ENCODE results near the gene MTNR1A.

DNA sequence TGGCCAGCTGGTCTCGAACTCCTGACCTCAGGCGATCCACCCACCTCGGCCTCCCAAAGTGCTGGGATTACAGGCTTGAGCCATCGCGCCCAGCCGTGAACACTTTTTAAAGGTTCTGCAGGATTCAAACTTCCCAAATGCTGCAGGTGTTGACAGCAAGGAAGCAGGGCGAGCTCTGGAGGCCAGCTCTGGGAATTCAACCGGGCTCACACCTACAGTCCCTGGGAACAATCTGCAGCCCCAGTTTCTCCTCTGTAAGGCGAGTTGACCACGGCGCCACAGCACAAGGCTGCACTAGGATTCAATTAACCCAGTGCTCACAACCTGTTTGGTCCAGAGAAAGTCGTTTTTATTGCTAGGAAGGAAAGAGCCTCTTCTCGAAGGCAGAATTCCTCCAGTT lies 1.6 kb downstream of the MTNR1A start:
- TF ChIP-seq, protein P1, sequence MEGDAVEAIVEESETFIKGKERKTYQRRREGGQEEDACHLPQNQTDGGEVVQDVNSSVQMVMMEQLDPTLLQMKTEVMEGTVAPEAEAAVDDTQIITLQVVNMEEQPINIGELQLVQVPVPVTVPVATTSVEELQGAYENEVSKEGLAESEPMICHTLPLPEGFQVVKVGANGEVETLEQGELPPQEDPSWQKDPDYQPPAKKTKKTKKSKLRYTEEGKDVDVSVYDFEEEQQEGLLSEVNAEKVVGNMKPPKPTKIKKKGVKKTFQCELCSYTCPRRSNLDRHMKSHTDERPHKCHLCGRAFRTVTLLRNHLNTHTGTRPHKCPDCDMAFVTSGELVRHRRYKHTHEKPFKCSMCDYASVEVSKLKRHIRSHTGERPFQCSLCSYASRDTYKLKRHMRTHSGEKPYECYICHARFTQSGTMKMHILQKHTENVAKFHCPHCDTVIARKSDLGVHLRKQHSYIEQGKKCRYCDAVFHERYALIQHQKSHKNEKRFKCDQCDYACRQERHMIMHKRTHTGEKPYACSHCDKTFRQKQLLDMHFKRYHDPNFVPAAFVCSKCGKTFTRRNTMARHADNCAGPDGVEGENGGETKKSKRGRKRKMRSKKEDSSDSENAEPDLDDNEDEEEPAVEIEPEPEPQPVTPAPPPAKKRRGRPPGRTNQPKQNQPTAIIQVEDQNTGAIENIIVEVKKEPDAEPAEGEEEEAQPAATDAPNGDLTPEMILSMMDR (IDR thresholded peaks at IDR 0.05; ENCODE audit: low read depth, low read length, missing input control) = no peak
- TF ChIP-seq, protein P2, sequence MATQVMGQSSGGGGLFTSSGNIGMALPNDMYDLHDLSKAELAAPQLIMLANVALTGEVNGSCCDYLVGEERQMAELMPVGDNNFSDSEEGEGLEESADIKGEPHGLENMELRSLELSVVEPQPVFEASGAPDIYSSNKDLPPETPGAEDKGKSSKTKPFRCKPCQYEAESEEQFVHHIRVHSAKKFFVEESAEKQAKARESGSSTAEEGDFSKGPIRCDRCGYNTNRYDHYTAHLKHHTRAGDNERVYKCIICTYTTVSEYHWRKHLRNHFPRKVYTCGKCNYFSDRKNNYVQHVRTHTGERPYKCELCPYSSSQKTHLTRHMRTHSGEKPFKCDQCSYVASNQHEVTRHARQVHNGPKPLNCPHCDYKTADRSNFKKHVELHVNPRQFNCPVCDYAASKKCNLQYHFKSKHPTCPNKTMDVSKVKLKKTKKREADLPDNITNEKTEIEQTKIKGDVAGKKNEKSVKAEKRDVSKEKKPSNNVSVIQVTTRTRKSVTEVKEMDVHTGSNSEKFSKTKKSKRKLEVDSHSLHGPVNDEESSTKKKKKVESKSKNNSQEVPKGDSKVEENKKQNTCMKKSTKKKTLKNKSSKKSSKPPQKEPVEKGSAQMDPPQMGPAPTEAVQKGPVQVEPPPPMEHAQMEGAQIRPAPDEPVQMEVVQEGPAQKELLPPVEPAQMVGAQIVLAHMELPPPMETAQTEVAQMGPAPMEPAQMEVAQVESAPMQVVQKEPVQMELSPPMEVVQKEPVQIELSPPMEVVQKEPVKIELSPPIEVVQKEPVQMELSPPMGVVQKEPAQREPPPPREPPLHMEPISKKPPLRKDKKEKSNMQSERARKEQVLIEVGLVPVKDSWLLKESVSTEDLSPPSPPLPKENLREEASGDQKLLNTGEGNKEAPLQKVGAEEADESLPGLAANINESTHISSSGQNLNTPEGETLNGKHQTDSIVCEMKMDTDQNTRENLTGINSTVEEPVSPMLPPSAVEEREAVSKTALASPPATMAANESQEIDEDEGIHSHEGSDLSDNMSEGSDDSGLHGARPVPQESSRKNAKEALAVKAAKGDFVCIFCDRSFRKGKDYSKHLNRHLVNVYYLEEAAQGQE (IDR thresholded peaks at IDR 0.05) = no peak
- TF ChIP-seq, protein P3, sequence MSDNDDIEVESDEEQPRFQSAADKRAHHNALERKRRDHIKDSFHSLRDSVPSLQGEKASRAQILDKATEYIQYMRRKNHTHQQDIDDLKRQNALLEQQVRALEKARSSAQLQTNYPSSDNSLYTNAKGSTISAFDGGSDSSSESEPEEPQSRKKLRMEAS (IDR thresholded peaks at IDR 0.05) = no peak
- no peak for TF ChIP-seq RAD21 (IDR thresholded peaks at IDR 0.05)
- no peak for TF ChIP-seq GABPA (IDR thresholded peaks at IDR 0.05 in 1 of 2, conservative IDR thresholded peaks at IDR 0.05 in 1 of 2)
- no peak for TF ChIP-seq RXRA (IDR thresholded peaks at IDR 0.05)
- TF ChIP-seq, protein P4, sequence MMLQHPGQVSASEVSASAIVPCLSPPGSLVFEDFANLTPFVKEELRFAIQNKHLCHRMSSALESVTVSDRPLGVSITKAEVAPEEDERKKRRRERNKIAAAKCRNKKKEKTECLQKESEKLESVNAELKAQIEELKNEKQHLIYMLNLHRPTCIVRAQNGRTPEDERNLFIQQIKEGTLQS (IDR thresholded peaks at IDR 0.05) = no peak
- no peak for TF ChIP-seq SP1 (IDR thresholded peaks at IDR 0.05)

All from liver (tissue), 3 donors.